Endothelial cell of umbilical vein (primary cell): ENCODE results near the gene FOXP1. TPM values are rescaled to one million over a fixed set of nuclear protein-coding genes. Genes with fewer than 3 reads are reported as not detected.

ENCODE experiments used
- BruUV-seq: library from RNA; stranded (reverse); fragments of 400-500 nt; replicated peaks from 2 replicates; lab custom pipeline; 2021; lab: Mats Ljungman, UMichigan
- CTCF ChIA-PET: fragments of 300-600, 350-600 bp; sonication (Branson Sonifier 250); formaldehyde crosslinking; loops from one replicate; lab custom pipeline; 2021; ENCODE audit warnings: antibody characterized with exemption, inconsistent platforms; lab: Charles Lee
- POLR2A ChIA-PET: fragments of 300-600, 350-600 bp; sonication (Branson Sonifier 250); formaldehyde crosslinking; loops from one replicate; lab custom pipeline; 2021; ENCODE audit warnings: antibody characterized with exemption, inconsistent platforms; lab: Charles Lee
- DNase-seq: peaks from one replicate; pipeline ENCODE4 v3.0.0-alpha.2; 2011; ENCODE audit warnings: low read depth, low spot score
- FAIRE-seq: peaks from 2 replicates; lab custom pipeline; 2011; peaks lifted over from hg19 to GRCh38; lab: Jason Lieb, UNC
- H2AFZ ChIP-seq: 2 replicates; pipeline ENCODE4 v1.6.0; 2012; ENCODE audit warnings: low read depth, low read length, control low read depth, inconsistent platforms
- H3K27ac ChIP-seq: 2 replicates; pipeline ENCODE4 v1.5.1; 2011; ENCODE audit warnings: low read depth, mild to moderate bottlenecking, control low read depth, low read length, moderate library complexity; ENCODE audit not compliant: insufficient read depth
- H3K27me3 ChIP-seq, 2 experiments: 2 replicates each; pipeline versions ENCODE4 v1.6.0 to v1.6.1; 2011; ENCODE audit warnings: low read length in 2 of 2, mixed read lengths in 1 of 2; ENCODE audit not compliant: control insufficient read depth in 2 of 2, insufficient read depth in 2 of 2
- H3K36me3 ChIP-seq, 2 experiments: 2 replicates in 1 of 2; 3 replicates in 1 of 2; pipeline ENCODE4 v1.5.1; 2011; ENCODE audit warnings: low read length in 2 of 2, mild to moderate bottlenecking in 1 of 2, moderate library complexity in 1 of 2; ENCODE audit not compliant: control insufficient read depth in 2 of 2, insufficient read depth in 2 of 2; ENCODE audit errors: extremely low read depth in 1 of 2
- H3K4me1 ChIP-seq: 3 replicates; pipeline ENCODE4 v1.5.1; 2011; ENCODE audit warnings: mild to moderate bottlenecking, low read length; ENCODE audit not compliant: control insufficient read depth, insufficient read depth; ENCODE audit errors: extremely low read depth
- H3K4me2 ChIP-seq: 2 replicates; pipeline ENCODE4 v1.6.1; 2011; ENCODE audit warnings: low read length, control low read depth, mixed read lengths; ENCODE audit not compliant: insufficient read depth
- H3K4me3 ChIP-seq, 3 experiments: fragments of 200-600 bp in 1 of 3; sonication (generic), shearing (Covaris generic) in 1 of 3; replicated peaks in 1 of 3; 2 replicates each; pipeline ENCODE4 v1.5.1; 2011 to 2016; ENCODE audit warnings: control low read depth in 3 of 3, low read length in 3 of 3, mild to moderate bottlenecking in 2 of 3, inconsistent platforms in 1 of 3, low read depth in 1 of 3, moderate library complexity in 1 of 3; ENCODE audit not compliant: insufficient read depth in 1 of 3
- H3K79me2 ChIP-seq: 2 replicates; pipeline ENCODE4 v1.6.0; 2012; ENCODE audit warnings: low read length, inconsistent platforms; ENCODE audit not compliant: control insufficient read depth, insufficient read depth
- H3K9ac ChIP-seq: replicated peaks from 2 replicates; pipeline ENCODE3; 2011; ENCODE audit warnings: low read length, control low read depth; ENCODE audit not compliant: insufficient read depth; ENCODE audit errors: extremely low read depth
- H3K9me1 ChIP-seq: replicated peaks from 3 replicates; pipeline ENCODE4 v1.6.0; 2011; ENCODE audit warnings: mild to moderate bottlenecking, low read length; ENCODE audit not compliant: control insufficient read depth, insufficient read depth; ENCODE audit errors: extremely low read depth
- H3K9me3 ChIP-seq: replicated peaks from 2 replicates; pipeline ENCODE4 v1.5.1; 2012; ENCODE audit warnings: low read length, inconsistent platforms; ENCODE audit not compliant: control insufficient read depth, insufficient read depth
- H4K20me1 ChIP-seq: replicated peaks from 2 replicates; pipeline ENCODE3; 2011; ENCODE audit warnings: mild to moderate bottlenecking, low read length; ENCODE audit not compliant: control insufficient read depth, insufficient read depth; ENCODE audit errors: extremely low read depth
- EZH2 ChIP-seq: IDR thresholded peaks from 2 replicates; pipeline ENCODE4 v1.6.1; 2012; ENCODE audit warnings: borderline replicate concordance, low read depth, mild to moderate bottlenecking, moderate library complexity, low read length, inconsistent platforms; ENCODE audit not compliant: severe bottlenecking
- FOS ChIP-seq: IDR thresholded peaks from 2 replicates; pipeline ENCODE4 v1.6.1; 2011; ENCODE audit warnings: mild to moderate bottlenecking, low read length, moderate library complexity, borderline replicate concordance; ENCODE audit not compliant: insufficient read depth
- GATA2 ChIP-seq: IDR thresholded peaks from 2 replicates; pipeline ENCODE4 v1.7.0; 2011; ENCODE audit warnings: low read depth, mild to moderate bottlenecking, moderate library complexity, mixed read lengths, low read length; ENCODE audit not compliant: insufficient read length, insufficient read depth
- JUN ChIP-seq: IDR thresholded peaks from 2 replicates; pipeline ENCODE4 v1.6.1; 2011; ENCODE audit warnings: borderline replicate concordance, low read depth; ENCODE audit not compliant: insufficient read length, insufficient read depth
- MYC ChIP-seq: IDR thresholded peaks from one replicate; pipeline ENCODE4 v1.6.1; 2011; ENCODE audit warnings: mild to moderate bottlenecking, low read depth, low read length
- POLR2A ChIP-seq: IDR thresholded peaks from 2 replicates; pipeline ENCODE4 v1.6.1; 2012; ENCODE audit warnings: low read depth, mild to moderate bottlenecking, control low read depth, low read length
- POLR2AphosphoS5 ChIP-seq: IDR thresholded peaks from 2 replicates; pipeline ENCODE4 v1.6.1; 2012; ENCODE audit warnings: low read depth, mild to moderate bottlenecking, control low read depth, low read length, moderate library complexity; ENCODE audit not compliant: insufficient read depth
- dilution Hi-C: fragments of 300-500 bp; cut with MboI; formaldehyde crosslinking; loops from one replicate; pipeline ENCODE4 v1.15.0; 2019; ENCODE audit warnings: low sequenced_read_pairs; ENCODE audit not compliant: extremely low pct_ligation_motif_present
- intact Hi-C: fragments of 100-400 bp; cut with micrococcal nuclease; formaldehyde crosslinking; loops from one replicate; pipeline ENCODE4 v1.10.0; 2022
- polyA plus RNA-seq, 4 experiments: library from polyadenylated mRNA; depleted of rRNA in 3 of 4; stranded (reverse) in 3 of 4; unstranded in 1 of 4; fragments of >200 nt; gene quantifications; 2 replicates each; pipeline versions ENCODE4 v1.2.1 to v1.2.3, GENCODE V29; 2011 to 2012; ENCODE audit warnings: missing spikeins in 1 of 4
- total RNA-seq: library from RNA; stranded (reverse); gene quantifications from 2 replicates; pipeline ENCODE4 v1.2.3, GENCODE V29; 2021
- TF ChIP-seq, protein P1 (sequence below), 2 donors: IDR thresholded peaks; 1 replicate in 1 of 2; 2 replicates in 1 of 2; pipeline ENCODE4 v1.5.1; 2011; ENCODE audit warnings: low read length in 2 of 2, mild to moderate bottlenecking in 2 of 2, moderate library complexity in 2 of 2, control low read depth in 1 of 2, inconsistent platforms in 1 of 2, low read depth in 1 of 2; ENCODE audit not compliant: insufficient read depth in 1 of 2; ENCODE audit errors: extremely low read depth in 1 of 2
- TF ChIP-seq, protein P2 (sequence below): IDR thresholded peaks from 2 replicates; pipeline ENCODE4 v1.6.1; 2011; ENCODE audit not compliant: insufficient read depth, insufficient read length

FOXP1 gene
- total and polyA plus RNA-seq, 2 donors (not counting 3 experiments of a cell fraction or from before 2014, with no cell fraction given): 41.0 to 107 TPM

DNA sequence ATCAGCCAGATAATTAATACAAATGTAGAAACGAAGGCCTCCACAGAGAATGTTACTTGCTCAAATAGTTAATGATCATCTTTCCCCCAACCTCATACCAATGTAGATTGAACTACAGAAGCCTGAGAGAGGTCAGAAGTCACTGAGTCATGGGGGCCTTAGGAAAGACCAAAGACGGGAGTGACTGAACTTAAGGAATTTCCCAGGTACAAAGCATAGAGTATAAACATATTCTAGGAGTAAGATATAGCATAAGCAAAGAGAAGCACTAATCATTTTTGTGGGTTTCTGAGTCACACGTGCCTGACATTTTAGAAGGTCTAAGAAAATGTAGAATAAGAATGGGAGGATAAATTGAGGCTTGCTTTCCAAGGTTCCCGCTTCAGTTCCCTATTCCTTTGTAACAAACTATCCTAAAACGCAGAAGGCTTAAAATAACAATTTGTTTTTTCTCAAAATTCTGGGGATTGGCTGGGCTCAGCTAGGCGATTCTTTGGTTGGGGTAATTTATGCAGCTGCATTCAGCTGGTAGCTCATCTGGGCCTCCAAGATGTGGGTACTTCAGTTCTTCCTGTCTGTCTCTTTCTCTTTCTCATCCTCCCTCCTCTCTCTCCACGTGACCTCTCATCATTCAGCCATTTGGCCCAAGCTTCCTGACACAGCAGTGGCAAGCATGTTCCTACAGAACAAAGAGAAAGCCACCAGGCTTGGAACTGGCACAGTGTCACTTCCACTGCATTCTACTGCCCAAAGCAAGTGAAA, 422.6 kb downstream of the FOXP1 start:
- no peak for DNase-seq
- FAIRE-seq: no peak

More for the DNA sequence above, 422.6 kb downstream of the FOXP1 start:
- H3K9ac ChIP-seq: no peak overlapping the region
- no peaks in the 10 kb centered on the region for H3K36me3 ChIP-seq
- no peak overlapping the region for H3K4me2 ChIP-seq
- no peak for TF ChIP-seq GATA2
- no peak for TF ChIP-seq POLR2AphosphoS5
- TF ChIP-seq, protein P1, sequence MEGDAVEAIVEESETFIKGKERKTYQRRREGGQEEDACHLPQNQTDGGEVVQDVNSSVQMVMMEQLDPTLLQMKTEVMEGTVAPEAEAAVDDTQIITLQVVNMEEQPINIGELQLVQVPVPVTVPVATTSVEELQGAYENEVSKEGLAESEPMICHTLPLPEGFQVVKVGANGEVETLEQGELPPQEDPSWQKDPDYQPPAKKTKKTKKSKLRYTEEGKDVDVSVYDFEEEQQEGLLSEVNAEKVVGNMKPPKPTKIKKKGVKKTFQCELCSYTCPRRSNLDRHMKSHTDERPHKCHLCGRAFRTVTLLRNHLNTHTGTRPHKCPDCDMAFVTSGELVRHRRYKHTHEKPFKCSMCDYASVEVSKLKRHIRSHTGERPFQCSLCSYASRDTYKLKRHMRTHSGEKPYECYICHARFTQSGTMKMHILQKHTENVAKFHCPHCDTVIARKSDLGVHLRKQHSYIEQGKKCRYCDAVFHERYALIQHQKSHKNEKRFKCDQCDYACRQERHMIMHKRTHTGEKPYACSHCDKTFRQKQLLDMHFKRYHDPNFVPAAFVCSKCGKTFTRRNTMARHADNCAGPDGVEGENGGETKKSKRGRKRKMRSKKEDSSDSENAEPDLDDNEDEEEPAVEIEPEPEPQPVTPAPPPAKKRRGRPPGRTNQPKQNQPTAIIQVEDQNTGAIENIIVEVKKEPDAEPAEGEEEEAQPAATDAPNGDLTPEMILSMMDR (IDR thresholded peaks at IDR 0.05; ENCODE audit: extremely low read depth in 1 of 2, insufficient read depth in 1 of 2, low read depth in 1 of 2, low read length in 2 of 2): no peak
- TF ChIP-seq EZH2: no peak
- no peak for TF ChIP-seq MYC
- TF ChIP-seq, protein P2, sequence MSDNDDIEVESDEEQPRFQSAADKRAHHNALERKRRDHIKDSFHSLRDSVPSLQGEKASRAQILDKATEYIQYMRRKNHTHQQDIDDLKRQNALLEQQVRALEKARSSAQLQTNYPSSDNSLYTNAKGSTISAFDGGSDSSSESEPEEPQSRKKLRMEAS: no peak
- no peak for TF ChIP-seq POLR2A
- no peak for TF ChIP-seq JUN
- TF ChIP-seq FOS: no peak
- ChIA-PET POLR2A (no interaction called here), CTCF (no interaction called here)
- H4K20me1 ChIP-seq: no peaks in the 10 kb centered on the region
- H3K27me3 ChIP-seq: no peaks in the 10 kb centered on the region
- H3K9me3 ChIP-seq: no peaks in the 10 kb centered on the region
- H3K4me3 ChIP-seq: no peak overlapping the region
- BruUV-seq: no TSS peak
- dilution Hi-C loops: no loop called here
- H3K4me1 ChIP-seq: no peaks in the 10 kb centered on the region
- intact Hi-C loops: no loop called here
- H3K27ac ChIP-seq: no peak overlapping the region
- H3K79me2 ChIP-seq: no peaks in the 10 kb centered on the region
- no peak overlapping the region for H2AFZ ChIP-seq
- no peaks in the 10 kb centered on the region for H3K9me1 ChIP-seq
